Stimulated activated CD8-positive, alpha-beta memory T cell treated with anti-CD3 and anti-CD28 coated beads, Interleukin-4, amount 100 ng/mL, for 4 hours (primary cell): ENCODE data around the gene EPOP.
"Not testable (repeated sequence)": the region's sequence is repeated elsewhere in the genome, so short reads cannot be mapped to it uniquely, and the experiment has no call there.

Source experiments
- DNase-seq, 2 donors: peaks; one replicate each; pipeline ENCODE4 v3.0.0-alpha.2; 2020; ENCODE audit warnings: low read depth in 2 of 2, low spot score in 1 of 2

The EPOP gene

GRCh38 chr17:38653230-38653629 lies 21.5 kb downstream of the EPOP start:
- DNase-seq = no peak

- not testable (repeated sequence) for DNase-seq
Observed at GRCh38 chr17:38650653-38651173, 24.0 kb downstream of the EPOP start.

- DNase-seq = no peak
Observed at GRCh38 chr17:38637951-38638350, 36.8 kb downstream of the EPOP start.

GRCh38 chr17:38636054-38636453 lies 38.7 kb downstream of the EPOP start:
- no peak for DNase-seq

- no peak for DNase-seq
Observed at GRCh38 chr17:38632334-38632733, 42.4 kb downstream of the EPOP start.

- DNase-seq = no peak
Observed at GRCh38 chr17:38628441-38628840, 46.3 kb downstream of the EPOP start.

GRCh38 chr17:38627957-38628356 lies 46.8 kb downstream of the EPOP start:
- DNase-seq = no peak

- DNase-seq = not testable (repeated sequence)
Observed at GRCh38 chr17:38626606-38627226, 48.0 kb downstream of the EPOP start.

- DNase-seq = no peak
Observed at GRCh38 chr17:38625482-38625881, 49.3 kb downstream of the EPOP start.

GRCh38 chr17:38624782-38625355 lies 49.9 kb downstream of the EPOP start:
- DNase-seq = not testable (repeated sequence)
